GM03348 (cell line): Measurements from ENCODE around the gene DFFB.
"Not testable (repeated sequence)": the region's sequence is repeated elsewhere in the genome, so short reads cannot be mapped to it uniquely, and the experiment has no call there.

Experiments used
- DNase-seq: peaks from one replicate; pipeline ENCODE4 v3.0.0; 2012; ENCODE audit warnings: low spot score

DFFB gene, protein sequence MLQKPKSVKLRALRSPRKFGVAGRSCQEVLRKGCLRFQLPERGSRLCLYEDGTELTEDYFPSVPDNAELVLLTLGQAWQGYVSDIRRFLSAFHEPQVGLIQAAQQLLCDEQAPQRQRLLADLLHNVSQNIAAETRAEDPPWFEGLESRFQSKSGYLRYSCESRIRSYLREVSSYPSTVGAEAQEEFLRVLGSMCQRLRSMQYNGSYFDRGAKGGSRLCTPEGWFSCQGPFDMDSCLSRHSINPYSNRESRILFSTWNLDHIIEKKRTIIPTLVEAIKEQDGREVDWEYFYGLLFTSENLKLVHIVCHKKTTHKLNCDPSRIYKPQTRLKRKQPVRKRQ

GRCh38 chr1:3856923-3857790, at the start of gene DFFB, which contains the start of gene CEP104:
TSS of gene DFFB (plus strand) at chr1:3857476. CDS start at chr1:3857604, 128 bp downstream.
TSS of gene CEP104 (minus strand) at chr1:3857211. CDS start at chr1:3852407, 4,804 bp downstream.
- DNase-seq = peak; percentile 100

GRCh38 chr1:3807769-3808168, 49.5 kb upstream of the DFFB start:
- DNase-seq = no peak

- DNase-seq = no peak
These were observed 47.6 kb upstream of the DFFB start for GRCh38 chr1:3809680-3810079.

DNA sequence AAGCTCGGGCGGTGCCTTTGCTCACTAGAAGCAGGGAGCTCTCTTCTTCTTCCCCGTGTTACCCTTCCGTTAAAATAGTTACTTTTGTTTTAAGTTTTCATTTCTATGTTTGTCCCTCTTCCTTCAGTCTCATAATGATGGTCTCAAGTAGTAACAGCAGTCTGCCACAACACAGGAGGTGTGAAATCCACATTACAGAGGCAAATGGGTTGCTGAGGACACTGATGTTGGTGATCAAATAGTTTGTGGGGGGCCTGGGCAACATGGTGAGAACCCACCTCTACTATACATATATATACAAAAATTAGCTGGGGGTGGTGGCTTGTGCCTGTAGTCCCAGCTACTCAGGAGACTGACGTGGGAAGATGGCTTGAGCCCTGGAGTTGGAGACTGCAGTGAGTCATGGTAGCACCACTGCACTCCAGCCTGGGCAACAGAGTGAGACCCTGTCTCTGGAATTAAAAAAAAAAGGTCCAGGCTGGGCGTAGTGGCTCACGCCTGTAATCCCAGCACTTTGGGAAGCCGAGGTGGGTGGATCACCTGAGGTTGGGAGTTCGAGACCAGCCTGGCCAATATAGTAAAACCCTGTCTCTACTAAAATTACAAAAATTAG, 47.0 kb upstream of the DFFB start:
- DNase-seq = not testable (repeated sequence)

DNA sequence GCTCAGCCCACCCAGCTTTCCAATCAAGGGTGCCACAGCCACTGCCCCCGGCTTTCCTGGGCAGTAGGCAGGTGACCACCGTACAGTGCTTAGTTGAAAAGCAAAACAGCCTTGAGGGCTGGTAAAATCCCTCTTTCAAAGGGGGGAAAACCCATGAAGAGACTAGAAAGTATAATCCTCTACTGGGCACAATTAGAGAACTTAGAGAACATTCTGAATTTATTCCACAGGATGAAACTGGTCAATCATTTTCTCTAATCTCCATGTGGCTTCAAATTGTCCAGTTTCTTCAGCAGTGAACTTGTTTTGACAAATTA, 45.7 kb upstream of the DFFB start:
- no peak for DNase-seq

- DNase-seq = no peak
These were observed 43.2 kb upstream of the DFFB start for GRCh38 chr1:3814065-3814464.

DNA sequence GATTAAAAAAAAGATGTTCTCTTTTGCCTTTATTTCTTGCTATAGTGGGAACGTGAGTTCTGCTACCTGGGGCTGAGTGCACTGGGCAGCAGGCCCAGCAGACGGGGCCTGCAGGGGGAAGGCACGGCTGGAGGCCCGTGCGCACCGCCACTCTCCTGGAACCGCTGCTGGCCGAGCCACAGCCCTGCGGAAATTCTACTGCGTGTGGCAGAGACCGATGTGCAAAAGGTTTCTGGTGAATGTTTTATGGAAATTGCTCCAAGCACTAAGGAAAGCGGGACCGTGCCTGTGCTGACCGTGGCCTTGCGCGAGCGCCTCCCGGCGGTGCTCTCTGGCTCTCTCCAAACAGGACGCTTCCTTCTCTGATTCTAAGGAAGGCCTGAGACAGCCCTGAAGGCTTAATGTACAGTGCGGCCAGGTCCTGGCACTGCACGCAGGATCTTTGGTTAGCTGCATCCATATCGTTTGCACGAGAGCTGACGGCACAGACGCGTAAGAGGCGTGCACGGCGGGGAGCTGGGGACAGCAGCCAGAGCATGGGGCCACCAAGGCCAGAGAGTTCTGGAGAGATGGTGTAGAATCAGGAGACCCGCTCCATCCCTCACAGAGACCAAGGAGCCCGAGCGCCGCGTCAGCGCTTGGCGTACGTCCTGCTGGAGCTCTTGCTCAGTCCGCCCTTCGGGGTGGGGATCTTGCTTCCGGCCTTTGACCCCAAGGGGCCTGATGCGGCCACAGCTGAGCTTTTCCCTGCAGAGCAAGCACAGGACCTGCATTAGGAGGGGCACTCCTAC, 42.3 kb upstream of the DFFB start:
- DNase-seq = no peak

GRCh38 chr1:3816331-3817137, 40.7 kb upstream of the DFFB start:
- DNase-seq = no peak

- no peak for DNase-seq
These were observed 40.0 kb upstream of the DFFB start for GRCh38 chr1:3817138-3817740.

DNA sequence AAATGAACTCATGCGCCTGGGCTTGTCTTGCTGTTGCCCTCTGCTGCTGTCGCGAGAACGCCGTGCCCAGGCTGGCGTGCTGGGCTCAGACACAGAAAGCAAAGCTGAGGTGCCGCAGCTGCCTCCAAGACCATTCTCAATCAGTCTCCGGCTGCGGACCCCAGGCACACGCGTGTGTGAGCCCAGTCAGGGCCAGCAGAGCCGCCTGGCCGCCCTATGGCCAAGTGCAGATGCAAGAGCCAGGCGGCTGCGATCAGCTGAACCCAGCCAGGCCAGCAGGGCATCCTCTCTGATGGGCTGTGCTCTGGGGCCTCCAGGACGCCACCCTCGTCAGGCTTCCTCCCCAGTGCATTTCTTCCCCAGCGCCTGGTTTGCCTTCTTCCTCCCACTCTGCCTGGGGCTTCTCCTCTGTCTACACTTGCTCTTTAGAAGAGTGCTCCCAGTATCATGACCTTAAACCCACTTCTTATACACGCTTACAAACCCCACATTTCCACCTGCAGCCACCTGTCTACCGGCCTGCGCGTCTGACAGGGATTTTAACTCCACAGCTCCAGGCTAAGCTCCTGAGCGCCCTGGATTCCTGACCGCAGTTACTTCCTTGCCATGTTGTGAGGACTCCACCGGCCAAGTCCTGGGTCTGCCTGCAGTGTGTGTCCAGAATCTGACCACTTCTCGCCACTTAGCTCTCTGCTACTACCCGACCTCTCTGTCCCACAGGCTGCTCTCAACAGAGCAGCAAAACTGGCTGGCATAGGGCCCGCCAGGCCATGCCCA, 39.3 kb upstream of the DFFB start:
- no peak for DNase-seq

GRCh38 chr1:3819771-3820200, 37.5 kb upstream of the DFFB start:
- DNase-seq = no peak

GRCh38 chr1:3820316-3820715, 37.0 kb upstream of the DFFB start:
- no peak for DNase-seq

GRCh38 chr1:3821004-3821403, 36.3 kb upstream of the DFFB start:
- DNase-seq = no peak

GRCh38 chr1:3821447-3821846, 35.8 kb upstream of the DFFB start:
- DNase-seq = no peak

- DNase-seq = no peak
These were observed 35.4 kb upstream of the DFFB start for GRCh38 chr1:3821908-3822307.

DNA sequence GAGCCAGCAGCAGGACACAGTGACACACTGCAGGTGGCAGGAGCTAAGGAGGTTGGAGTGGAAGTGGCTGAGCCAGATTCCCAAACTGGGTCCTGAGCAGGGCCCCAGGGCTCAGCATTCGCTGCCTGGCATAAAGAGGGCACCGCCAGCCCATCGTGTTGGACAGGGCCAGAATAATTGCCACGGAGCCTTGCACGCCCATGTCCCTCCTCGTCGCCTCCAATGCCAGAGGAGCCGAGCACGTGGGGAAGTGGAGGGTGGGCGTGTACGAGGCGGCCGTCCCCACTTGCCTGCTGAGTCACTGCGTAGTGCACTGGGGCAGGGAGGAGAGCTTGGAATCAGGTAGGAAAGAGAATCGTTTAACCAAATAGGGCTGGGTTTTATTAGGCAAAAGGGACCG, 34.9 kb upstream of the DFFB start:
- no peak for DNase-seq

DNA sequence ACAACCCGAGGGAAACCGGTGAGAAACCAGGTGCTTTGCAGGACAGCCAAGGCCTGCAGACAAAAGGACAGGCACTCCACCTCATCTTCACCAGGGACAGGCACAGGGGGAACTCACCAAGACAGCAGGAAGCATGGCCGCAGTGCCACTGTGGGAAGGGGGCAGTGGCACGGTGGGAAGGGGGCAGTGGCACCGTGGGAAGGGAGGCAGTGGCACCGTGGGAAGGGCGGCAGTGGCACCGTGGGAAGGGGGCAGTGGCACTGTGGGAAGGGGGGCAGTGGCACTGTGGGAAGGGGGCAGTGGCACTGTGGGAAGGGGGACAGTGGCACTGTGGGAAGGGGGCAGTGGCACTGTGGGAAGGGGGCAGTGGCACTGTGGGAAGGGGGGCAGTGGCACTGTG, 32.6 kb upstream of the DFFB start:
- no peak for DNase-seq

DNA sequence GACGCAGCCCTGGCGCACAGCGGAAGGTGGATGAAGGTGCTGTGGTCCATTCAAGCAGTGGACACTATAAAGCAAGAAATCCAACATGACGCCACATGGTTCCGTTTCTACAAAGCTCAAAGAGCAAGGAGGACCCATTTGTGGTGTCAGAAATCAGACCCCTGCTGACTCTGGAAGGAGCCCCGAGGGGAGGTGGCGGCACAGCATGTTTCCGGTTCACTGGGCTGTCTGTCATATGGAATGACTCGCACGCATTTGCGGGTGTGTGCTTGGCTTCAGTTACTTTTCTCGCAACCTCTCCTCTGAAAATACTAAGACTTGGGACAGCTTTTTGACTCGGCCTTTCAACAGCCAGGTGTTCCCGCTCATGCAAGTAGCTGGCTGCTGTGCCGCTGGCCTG, 31.9 kb upstream of the DFFB start:
- DNase-seq = no peak

DNA sequence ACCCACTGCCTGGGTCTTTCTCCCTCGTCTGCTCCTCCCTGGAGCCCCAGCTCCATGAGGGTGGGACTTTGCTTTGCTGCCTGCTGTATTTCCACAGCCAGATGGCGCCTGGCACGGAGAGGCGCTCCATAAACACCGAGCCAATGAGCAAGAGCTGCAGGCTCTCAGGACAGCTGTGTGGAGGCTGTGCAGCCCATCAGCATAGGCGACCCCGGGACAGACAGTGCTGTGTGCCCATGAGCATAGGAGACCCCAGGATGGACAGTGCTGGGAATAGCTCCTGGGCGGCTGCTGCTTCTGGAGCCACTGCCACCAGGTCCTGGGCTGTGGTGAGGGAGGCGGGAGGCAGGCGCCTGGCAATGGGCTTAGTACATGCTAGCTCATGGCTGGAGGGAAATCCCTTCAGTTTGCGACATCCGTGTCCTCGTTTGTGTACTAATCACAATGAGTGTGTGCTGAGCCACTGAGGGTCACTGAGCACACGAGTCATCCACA, 29.4 kb upstream of the DFFB start:
- no peak for DNase-seq

DNA sequence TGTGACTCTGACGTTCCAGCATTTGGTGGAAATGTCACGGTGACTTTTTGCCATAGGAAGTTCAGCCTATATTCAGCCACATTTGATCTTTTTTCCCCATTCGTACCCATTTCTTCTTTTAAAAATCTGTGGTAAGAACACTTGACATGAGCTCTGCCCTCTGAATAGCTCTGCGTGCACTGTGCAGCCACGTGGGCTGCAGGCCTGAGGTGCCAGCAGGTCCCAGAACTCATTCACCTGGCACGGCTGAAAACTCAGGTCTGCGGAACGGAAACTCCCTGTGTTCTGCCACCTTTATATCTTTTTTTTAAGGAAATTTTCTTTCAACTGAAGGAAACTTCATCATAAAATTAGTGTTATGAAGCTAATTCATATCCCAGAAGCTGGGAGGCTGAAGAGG, 28.9 kb upstream of the DFFB start:
- no peak for DNase-seq
